ENCODE measurements around the gene ZNF558.
"Not testable (repeated sequence)": the region's sequence is repeated elsewhere in the genome, so short reads cannot be mapped to it uniquely, and the experiment has no call there.

Gene ZNF558

GRCh38 chr19:8811315-8812172, 20.6 kb downstream of the ZNF558 start:
- no peak for DNase-seq (ENCODE audit: low read depth)
- no peak overlapping the region for H3K4me3 ChIP-seq (ENCODE audit: low read depth, low read length)

GRCh38 chr19:8806661-8807060, 25.4 kb downstream of the ZNF558 start:
- H3K4me3 ChIP-seq (ENCODE audit: low read depth, low read length): no peak overlapping the region
- DNase-seq (ENCODE audit: low read depth): no peak

DNA sequence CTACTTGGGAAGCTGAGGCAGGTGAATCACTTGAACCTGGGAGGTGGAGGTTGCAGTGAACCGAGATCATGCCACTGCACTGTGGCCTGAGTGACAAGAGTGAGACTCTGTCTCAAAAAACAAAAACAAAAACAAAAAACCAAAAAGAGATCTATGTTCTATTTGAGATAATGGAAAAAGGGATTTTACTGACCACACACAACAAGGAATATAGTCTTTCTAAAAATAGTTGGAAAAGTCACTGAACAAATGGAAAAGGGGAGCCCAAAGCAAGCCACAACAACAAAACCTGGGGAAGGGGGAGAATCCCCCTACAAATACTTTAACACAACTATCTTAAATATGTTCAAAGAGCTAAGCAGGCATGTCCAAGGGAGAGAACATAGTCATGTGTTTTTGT, 37.3 kb downstream of the ZNF558 start:
- H3K4me3 ChIP-seq (ENCODE audit: low read depth, low read length): no peak overlapping the region
- no peak for DNase-seq (ENCODE audit: low read depth)

DNA sequence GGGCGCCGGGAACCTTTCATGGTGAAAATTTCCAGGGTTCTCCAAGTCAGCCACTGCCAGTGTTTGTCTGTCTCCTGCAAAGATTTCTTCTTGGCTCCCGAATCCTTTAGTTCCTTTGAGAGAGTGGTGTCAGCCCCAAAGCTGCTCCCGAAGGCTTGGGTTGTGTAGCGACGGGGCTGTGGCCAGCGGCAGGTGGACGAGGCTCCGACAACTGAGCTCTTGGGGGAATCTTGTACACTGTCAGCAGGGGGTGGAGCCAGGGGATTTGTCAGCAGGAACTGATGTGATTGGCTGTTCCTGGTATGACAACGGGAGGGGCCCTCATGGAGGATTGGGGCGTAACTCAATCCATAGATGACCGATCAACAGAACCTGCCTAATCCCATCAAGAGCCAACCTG, 58.5 kb downstream of the ZNF558 start:
- not testable (repeated sequence) for H3K4me3 ChIP-seq (ENCODE audit: low read depth, low read length); DNase-seq (ENCODE audit: low read depth)

- not testable (repeated sequence) for DNase-seq (ENCODE audit: low read depth); H3K4me3 ChIP-seq (ENCODE audit: low read depth, low read length)
Observed at GRCh38 chr19:8769265-8769664, 62.8 kb downstream of the ZNF558 start.

- H3K4me3 ChIP-seq (ENCODE audit: low read depth, low read length); DNase-seq (ENCODE audit: low read depth): not testable (repeated sequence)
Observed at GRCh38 chr19:8767257-8767656, 64.8 kb downstream of the ZNF558 start.
